Measurements from ENCODE around the gene RIPK3.
A peak's percentile ranks its signal among the peaks of the same experiment; 100 is the strongest.
"Not testable (repeated sequence)": the region's sequence is repeated elsewhere in the genome, so short reads cannot be mapped to it uniquely, and the experiment has no call there.

RIPK3 gene

DNA sequence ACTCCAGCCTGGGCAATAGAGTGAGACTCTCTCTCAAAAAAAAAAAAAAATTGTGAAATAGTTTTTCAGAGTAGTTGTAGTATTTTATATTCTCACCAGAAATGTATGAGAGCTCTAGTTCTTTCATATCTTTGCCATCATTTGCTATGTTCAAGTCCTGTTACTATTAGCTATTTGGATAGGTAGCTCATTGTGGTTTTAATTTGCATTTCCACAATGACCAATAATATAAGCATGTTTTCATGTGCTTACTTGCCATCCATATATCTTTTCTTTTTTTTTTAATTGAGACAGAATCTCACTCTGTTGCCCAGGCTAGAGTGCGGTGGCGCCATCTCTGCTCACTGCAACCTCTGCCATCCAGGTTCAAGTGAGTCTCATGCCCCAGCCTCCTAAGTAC, 8.4 kb upstream of the RIPK3 start:
- DNase-seq (ENCODE audit: low read depth in 2 of 2): no peak

DNA sequence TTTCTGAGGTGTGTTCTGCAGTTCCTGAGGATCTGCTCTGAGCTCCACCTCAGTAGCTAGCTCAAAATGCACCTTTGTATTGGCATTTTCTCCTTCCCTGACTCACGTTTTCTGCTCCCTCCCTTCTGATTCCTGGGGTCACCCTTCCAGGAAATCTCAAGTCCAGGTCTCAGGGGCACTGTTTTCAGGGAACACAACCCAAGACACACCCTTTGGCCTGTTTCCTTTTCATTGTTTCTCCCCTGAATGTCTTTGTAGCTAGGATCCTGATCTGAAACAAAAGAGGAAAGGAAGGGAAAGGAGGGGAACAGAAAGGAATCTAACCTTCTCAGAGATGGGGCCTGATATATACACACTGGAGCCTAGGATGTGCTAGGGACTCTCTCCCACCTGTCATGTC, 7.3 kb upstream of the RIPK3 start:
- DNase-seq (ENCODE audit: low read depth in 2 of 2): no peak

DNA sequence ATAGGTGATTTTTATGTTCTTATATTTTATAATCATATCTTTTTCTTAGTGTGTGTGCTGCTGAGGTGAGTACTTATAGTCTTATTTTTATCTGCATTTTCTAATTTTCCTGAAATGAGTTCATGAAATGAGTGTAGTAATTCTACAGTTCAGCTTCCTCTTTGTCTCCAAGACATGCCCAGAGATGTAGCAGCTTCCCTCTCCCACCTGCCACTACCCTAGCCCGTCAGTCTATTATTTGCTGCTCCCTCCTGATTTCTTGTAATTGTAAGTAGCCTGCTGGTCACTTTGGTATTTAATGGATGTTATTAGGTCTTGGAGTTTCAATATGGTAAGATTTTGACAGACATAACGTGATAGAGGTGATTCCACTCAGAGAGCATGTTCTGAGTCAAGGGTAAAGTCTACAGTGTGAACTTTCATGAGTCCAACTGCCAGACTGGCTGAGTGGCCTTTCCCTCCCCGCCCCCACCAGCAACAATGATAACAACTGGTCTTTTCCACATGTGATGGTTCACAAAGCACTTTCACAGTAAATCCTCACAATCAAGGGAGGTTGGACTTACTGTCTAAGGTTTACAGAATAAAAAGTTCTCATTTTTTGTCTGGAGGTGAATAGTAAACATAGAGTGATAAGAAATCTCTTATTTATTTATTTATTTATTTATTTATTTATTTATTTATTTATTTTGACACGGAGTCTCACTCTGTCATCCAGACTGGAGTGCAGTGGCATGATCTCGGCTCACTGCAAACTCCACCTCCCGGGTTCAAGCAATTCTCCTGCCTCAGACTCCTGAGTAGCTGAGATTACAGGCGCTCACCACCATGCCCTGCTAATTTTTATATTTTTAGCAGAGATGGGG, 4.2 kb upstream of the RIPK3 start:
- DNase-seq (ENCODE audit: low read depth in 2 of 2): no peak

DNA sequence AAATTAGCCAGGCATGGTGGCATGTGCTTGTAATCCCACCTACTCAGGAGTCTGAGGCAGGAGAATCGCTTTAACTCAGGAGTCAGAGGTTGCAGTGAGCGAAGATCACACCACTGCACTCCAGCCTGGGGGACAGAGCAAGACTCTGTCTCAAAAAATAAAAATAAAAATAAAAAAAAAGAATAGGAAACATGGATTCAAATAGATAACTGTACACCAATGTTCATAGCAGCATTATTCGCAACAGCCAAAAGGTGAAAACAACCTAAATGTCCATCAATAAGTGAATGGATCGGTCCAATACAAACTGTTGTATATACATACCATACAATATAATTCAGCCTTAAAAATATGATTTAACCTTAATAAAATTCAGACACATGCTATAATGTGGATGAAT, 3.1 kb upstream of the RIPK3 start:
- no peak for DNase-seq (ENCODE audit: low read depth in 2 of 2)

DNA sequence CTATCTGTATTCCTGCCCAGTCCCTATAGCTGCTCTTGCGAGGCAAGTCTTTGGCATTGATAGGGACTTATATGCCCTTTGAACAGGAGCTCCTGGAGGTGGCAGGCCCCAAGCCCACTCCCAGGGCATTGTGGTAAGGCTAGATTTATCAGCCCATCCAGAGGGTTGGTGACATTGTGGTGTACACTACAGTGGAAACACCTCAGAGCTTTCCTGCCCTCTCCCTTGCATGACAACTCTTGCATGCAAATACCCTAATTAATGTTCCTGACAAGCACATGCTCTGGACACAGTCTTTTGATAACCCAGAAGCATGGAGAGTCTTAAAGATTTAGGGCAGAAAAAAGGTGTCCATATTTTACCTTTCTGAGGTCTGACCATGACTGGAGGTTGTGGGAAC, 815 bp upstream of the RIPK3 start:
- no peak for DNase-seq (ENCODE audit: low read depth in 2 of 2)

DNA sequence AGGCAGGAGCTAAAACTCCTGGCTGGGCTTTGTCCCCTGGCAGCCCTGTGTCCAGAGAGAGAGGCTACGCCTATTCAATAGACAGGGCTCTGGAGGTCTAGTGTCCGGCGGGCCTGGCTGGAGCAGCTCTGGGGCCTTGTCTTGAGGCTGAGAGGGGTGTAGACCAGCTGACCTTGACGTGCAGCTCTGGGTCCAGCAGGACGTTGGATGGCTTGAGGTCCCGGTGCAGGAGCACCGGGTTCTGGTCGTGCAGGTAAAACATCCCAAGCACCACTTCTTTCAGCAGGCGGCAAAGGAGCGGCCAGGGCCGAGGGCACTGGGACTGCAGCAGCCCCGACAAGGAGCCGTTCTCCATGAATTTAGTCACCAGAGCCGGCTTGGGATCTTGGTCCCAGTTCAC, 948 bp downstream of the RIPK3 start:
- no peak for DNase-seq (ENCODE audit: low read depth in 2 of 2)

DNA sequence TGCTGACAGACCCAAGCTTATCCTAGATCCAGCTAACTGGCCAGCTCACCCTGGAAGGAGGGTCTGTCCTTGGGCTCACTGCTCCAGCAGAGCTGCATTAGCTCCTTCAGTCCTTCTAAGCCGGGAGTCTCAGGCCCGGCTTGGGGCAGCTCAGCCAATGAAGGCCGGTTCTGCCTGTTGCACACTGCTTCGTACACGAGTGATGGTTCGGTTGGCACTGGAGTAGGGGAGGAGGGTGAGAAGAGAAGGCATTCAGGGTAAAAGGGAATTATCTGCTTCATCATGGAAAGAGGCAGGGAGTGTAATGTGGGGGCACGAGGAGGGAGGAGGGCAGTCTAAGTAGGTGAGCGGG, 2.0 kb downstream of the RIPK3 start:
- DNase-seq (ENCODE audit: low read depth in 2 of 2): no peak

DNA sequence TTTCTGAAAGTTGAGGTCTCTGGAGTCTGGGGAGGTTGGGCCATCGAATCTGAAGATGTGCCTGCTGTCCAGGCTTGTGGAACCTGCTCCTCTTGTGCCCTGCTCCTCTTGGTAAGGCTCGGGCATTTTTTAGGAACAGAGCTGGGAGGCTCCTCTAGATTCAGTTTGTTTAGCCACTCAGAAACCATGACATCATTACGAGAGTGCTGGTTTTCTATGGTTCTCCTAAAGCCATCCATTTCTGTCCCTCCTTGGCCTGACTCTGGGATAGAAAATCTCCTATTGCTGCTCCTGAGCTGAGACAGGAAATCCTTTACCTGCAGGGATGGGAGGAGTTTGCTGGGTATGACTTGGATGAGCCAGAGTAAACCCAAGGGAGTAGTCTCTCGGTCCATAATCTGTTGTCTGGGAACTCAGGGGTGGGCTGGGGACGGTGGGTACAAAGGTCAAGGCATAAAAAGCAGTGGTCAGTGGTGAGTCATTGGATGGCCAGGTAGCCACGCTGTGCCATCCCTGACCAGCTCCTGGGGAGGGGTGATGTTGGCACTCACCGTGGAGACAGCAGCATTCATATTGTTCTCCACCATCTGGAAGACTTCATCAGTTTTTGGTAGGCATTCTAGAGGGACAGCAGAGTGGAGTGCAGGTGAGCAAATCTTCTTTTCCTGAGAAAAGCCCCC, 2.5 kb downstream of the RIPK3 start:
- no peak for DNase-seq (ENCODE audit: low read depth in 2 of 2)

DNA sequence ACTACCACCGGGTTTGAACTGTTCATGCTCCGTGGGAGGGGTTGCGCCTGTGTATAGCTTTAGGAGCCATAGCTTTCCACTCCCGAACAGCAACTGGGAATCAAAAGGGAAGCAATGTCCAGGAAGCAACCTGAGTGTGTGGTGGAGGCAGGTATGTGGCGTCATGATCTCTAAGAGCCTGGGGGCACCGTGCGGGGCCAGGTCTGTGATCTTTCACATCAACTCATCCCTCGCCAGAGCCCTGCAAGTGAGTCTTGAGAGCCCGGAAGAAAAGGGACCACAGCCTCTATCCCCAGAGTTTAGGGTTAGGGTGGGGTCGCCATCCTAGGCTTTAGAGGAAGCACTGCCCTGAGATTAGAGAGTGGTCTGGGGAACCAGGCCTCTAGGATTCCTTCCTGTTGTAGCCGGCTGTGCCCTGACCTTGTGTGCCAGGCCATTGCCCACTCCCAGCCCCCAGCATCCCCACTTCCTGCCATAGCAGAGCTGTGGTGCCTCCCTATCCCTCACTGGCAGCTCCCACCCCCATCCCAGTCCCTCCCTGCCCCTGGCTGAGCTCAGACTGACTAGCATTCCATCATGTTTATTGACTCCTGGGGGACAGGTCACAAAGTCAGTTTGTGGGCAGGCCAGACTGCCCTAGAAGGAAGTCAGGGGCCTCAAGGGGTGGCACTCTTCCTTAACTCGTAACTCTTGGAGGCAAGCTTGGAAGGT, 4.2 kb downstream of the RIPK3 start:
- no peak for DNase-seq (ENCODE audit: low read depth in 2 of 2)

DNA sequence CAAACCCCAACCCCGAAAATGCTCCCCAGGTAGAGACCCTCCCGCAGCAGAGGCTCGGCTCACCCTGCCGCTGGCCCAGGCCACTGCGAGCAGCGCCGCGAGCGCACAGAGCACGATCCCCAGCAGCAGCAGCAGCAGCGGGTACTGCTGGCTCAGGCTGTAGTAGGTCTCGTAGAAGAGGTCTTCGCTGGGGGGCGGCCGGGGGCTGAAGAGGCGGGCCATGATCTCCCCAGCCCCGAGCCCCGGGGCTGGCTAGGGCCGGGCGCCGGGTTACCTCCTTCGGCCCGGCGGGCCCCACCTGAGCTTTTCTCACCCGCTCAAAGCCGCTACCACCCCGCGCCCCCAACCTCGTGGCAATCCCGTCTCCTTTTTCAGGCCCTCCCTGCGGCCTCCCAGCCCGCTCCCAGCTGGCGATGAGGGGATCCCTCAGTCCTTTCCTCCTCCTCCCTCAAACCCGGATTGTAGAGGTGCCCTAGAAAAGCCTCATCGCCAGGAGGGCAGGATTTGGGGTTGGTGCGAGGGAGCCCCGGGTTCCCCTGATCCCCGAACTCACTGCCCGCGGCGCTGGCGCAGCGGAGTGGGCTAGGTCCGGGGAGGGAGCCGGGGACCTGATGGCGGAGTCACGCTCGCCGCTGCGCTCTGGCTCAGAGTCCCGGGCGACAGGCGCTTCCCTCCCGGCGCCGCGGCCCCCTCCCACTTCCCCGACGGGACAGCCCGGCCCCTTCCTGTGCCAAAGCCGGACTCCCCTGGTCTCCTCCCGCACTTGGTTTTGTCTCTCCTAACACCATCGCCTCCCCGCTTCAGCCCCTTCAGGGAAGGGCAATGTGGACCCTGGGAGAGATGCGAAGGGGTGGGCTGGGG, 5.1 kb downstream of the RIPK3 start, which contains the start of gene ADCY4:
ADCY4 (minus strand) TSS at position 641 of the 861 bp plus-strand sequence; CDS start at position 222, 419 bp downstream.
- DNase-seq (ENCODE audit: low read depth in 2 of 2): no peak

DNA sequence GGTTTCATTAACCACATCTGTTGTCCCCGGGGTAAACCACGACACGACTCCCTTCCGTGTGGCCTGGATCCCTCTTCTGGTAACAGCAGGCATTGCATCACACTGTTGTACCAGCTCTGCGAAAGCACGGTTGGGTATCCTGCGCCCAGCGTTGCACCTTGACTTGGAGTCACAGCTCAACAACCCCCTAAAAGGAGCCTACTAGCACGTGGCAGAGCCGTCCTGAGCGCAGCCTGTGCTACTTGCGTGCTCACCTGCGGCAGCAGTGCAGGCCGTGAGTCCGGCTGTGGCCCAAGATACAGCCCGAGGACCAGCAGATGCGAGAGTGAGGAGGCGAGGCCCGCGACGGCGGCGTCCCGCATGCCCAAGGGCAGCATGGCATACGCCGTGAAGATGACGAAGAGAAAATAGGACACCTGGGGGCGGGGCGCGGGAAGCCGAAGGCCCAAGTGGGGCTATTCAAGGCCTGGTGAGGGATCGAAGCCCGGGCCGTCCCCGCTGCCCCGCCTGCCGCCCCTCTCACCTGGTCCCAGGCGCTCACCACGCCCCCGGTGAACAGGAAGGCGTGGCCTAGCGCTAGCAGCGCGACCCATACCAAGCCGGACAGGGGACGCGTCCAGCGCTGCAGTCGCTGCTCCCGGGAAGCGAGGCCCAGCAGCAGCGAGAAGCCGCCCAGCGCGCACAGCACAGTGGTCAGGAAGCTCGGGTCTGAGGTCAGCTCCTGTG, 7.4 kb downstream of the RIPK3 start:
- peak; percentile 71 to 72 for DNase-seq (ENCODE audit: low read depth in 2 of 2)

DNA sequence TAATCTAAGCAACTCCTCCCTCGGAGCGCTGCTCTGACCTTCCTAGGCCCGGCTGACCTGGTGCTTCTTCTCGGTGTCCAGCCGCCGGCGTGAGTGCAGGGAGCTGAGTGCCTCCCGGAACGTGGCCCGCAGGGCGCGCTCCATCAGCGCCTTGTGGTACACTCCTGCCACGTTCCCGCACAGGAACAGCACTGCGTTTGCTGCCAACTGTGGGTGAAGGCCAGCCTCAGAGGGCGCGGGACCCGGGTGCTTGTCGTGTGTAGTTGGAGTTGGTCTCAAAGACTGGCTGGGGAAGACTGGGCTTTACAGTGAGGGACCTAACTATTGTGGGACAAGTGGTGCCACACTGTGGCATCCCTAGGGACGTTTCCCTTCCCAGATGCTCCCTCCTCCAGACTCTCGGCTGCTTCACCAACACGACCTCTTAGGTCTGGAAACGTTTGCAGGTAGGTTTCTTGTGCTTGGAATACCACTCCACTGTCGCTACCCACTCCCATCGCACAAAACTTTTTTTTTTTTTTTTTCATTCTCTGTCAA, 8.0 kb downstream of the RIPK3 start:
- DNase-seq (ENCODE audit: low read depth in 2 of 2): no peak

DNA sequence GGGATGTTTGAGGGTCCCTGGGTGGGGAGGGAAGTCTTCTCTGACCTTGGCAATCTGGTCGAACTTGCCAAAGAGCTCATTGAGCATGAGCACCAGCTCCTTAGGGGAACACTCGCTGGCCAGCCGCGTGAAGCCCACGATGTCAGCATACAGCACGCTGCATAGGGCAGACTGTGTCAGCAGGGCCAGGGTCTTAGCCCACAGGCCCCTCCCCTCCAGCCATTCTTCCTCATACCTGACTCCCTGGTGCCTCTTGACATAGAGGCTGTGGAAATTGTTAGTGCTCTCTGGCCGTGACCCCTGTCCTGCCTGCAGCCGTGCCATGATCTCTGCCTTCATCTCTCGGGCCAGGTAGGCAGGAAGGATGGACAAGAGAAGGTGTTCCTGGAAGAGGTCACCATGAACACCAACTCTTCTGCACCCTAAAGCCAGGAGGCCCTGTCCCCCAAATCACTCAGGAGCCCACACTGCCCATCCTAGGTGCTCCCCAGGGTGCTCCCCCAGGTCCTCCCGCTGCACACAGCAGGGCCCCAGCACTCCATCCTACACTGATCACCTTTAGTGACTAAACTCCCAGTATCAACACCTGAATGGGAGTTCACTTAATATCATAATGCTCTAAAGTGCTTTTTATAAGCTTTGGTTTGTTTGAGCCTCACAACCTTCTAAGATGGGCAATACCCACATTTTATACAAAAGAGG, 8.7 kb downstream of the RIPK3 start:
- DNase-seq (ENCODE audit: low read depth in 2 of 2): no peak

DNA sequence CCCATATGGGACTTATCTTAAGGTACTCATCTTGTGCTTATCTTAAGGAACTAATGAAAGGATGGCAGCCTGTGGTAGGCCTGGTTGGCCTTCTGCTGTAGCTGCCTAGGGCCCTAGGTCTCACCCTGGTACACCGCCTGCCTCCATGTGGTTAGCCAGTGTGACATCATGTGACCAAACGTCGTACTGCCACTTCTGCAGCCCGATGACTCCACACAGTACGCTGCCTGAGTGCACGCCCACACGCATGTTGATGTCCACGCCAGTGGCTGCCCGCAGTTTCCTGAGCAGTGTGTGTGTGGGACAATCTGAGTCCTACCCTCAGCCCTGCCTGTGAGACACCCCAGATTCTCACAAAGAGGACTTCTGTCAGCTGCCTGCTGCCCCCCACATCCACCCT, 10.1 kb downstream of the RIPK3 start:
- no peak for DNase-seq (ENCODE audit: low read depth in 2 of 2)

DNA sequence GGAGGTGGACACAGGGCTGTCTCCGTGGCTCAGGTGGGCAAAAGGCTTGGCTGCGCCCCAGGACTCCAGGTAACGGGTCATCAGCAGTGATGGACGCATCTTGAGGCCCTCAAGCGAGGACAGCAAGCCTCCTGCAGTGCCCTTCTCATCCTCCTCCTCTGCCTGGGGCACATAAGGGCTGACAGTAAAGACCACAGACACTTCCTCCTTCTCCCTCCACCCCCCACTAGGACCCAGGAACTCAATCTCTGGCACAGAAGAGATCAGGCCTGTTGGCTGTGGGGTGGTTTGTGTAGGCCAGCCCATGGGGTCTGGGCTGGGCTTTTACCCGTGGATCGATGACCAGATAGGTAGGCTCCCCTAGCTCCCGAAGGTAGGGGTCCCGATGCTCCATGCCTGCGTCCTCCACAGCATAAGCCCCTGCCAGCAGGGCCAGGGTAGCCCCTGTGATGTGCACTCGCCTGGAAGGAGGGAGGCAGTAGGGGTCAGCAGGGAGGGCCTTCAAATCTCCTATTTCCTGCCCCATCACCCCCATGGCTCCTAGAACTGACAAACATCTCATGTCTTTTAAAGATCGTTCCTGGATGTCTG, 10.6 kb downstream of the RIPK3 start:
- no peak for DNase-seq (ENCODE audit: low read depth in 2 of 2)

DNA sequence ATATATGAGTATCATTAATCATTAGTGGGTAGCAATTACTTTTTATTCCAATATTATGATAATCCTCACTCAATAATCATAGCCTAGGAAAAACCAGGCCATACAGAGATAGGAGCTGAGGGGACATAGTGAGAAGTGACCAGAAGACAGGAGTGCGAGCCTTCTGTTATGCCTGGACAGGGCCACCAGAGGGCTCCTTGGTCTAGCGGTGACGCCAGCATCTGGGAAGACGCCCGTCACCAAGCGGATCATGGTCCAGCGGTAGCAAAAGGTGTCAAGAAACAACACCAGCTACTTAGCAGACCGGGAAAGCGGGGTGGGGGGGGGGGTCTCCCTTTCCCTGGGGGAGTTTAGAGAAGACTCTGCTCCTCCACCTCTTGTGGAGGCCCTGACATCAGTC, 11.9 kb downstream of the RIPK3 start:
- not testable (repeated sequence) for DNase-seq (ENCODE audit: low read depth in 2 of 2)

DNA sequence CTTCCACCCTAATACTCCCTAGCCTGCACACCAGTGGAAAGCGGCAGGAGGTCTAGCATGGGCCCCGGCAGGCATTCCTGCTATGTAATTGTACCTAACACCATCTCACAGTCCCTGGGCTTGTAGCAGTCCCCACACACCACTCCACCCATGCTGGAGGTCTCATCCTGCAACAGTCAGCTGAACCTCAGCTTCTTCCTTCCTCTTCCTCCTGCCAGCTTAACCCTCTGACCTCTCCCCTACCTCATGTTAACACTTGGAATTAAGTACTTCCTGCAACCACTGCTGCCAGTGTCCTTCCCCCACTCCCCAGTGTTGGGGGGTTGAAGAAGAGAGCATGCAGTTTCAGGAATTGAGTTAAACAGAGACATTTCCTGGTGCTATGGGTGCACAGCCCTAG, 12.5 kb downstream of the RIPK3 start:
- no peak for DNase-seq (ENCODE audit: low read depth in 2 of 2)

DNA sequence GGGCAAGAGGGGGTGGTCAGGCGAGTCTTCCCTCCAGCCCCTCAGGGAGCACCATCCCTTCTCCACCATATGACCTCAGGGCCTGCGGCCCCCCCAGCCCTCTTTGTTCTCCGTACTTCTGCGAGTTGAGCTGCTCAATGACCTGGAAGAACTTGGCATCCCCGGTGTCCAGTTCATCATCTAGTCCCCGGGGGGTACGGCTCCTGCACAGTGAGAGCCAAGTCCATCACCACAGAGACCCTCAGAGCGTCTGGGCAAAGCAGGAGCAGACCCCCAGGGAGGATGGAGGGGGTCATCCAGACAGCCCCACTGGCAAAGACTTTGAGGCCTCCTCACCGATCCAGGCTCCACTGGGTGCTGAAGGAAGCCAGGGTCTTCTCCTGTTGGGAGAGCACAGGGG, 13.8 kb downstream of the RIPK3 start:
- DNase-seq (ENCODE audit: low read depth in 2 of 2): no peak

DNA sequence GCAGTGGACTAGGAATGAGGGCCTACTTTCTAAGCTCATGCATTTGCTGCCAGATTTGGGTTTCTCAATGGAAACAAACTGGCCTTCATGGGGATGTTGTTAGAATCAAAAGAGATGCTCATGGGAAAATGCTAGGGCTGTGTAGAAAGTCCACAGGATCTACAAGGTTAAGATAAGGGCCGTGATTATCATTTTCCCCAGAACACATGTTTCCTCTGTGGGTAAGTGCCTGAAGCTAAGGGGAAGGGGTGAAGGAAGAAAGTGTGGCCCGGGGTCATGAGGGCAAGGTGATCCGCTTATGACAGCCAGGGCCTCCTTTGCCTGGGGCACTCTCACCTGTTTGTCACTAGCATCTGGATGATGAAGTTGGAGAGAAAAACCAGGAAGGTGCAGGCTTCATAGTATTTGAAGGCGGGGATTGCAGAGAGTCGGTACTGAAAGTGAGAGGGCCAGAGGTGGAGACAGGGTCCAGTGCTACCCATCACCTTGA, 14.7 kb downstream of the RIPK3 start:
- DNase-seq (ENCODE audit: low read depth in 2 of 2): no peak

DNA sequence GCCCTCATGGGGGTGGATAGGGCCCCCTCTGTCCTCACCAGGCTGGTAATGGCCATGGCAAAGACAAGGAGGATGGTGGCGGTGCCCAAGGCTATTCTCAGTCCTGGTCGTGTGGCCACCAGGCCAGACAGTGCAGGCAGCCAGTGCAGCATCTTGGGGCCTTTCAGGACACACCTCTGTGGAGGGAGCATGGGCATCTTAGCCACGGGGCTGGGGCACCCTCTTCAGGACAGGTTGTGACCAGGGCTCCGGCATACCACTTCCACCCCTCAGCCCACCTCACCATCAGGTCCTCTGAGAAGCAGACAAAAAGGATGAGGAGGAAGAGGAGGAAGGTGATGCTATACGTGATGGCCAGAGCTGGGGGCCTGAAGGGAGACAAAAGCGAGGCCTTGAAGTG, 15.8 kb downstream of the RIPK3 start:
- DNase-seq (ENCODE audit: low read depth in 2 of 2): no peak
